SK-N-SH treated with all-trans-retinoic acid at 6 μM for 48 hours (cell line): Measurements from ENCODE around the gene INPP4B.

Experiments used
- ATAC-seq: fragments of 200-7000 bp; cut with Tn5 transposase; 3 replicates; pipeline ENCODE4 v1.9.1; 2020; ENCODE audit warnings: mild to moderate bottlenecking, moderate library complexity
- ARNTL ChIP-seq: fragments of 450-650 bp; formaldehyde crosslinking; IDR thresholded peaks from 2 replicates; pipeline ENCODE4 v1.5.0; 2020; ENCODE audit warnings: low read depth, mild to moderate bottlenecking, moderate library complexity, borderline replicate concordance
- CSDC2 ChIP-seq: fragments of 250-450 bp; sonication (Bioruptor Pico); IDR thresholded peaks from 2 replicates; pipeline ENCODE4 v1.5.0; 2020; ENCODE audit warnings: mild to moderate bottlenecking, moderate library complexity
- ESRRG ChIP-seq: fragments of 250-450 bp; sonication (Bioruptor Pico); IDR thresholded peaks from 2 replicates; pipeline ENCODE4 v1.6.1; 2021; ENCODE audit warnings: mild to moderate bottlenecking
- ISL1 ChIP-seq: fragments of 250-450 bp; sonication (Bioruptor Pico); IDR thresholded peaks from 2 replicates; pipeline ENCODE4 v2.1.2; 2022; ENCODE audit warnings: mild to moderate bottlenecking, moderate library complexity
- OSR1 ChIP-seq: fragments of 250-450 bp; sonication (Bioruptor Pico); IDR thresholded peaks from 2 replicates; pipeline ENCODE4 v1.8.0; 2022; ENCODE audit warnings: moderate library complexity, mild to moderate bottlenecking, inconsistent platforms
- PPARA ChIP-seq: fragments of 250-450 bp; sonication (Bioruptor Pico); IDR thresholded peaks from 2 replicates; pipeline ENCODE4 v1.5.0; 2020; ENCODE audit warnings: mild to moderate bottlenecking, borderline replicate concordance
- RARB ChIP-seq: fragments of 250-450 bp; sonication (Bioruptor Pico); IDR thresholded peaks from 2 replicates; pipeline ENCODE4 v1.8.0; 2021; ENCODE audit warnings: mild to moderate bottlenecking, moderate library complexity
- TCF4 ChIP-seq: fragments of 250-450 bp; sonication (Bioruptor Pico); IDR thresholded peaks from 2 replicates; pipeline ENCODE4 v1.8.0; 2021; ENCODE audit warnings: mild to moderate bottlenecking, moderate library complexity, borderline replicate concordance
- TOX ChIP-seq: fragments of 250-450 bp; sonication (Bioruptor Pico); IDR thresholded peaks from 2 replicates; pipeline ENCODE4 v1.8.0; 2021; ENCODE audit warnings: mild to moderate bottlenecking, moderate library complexity, borderline replicate concordance
- ZC3H10 ChIP-seq: fragments of 250-450 bp; sonication (Bioruptor Pico); IDR thresholded peaks from 2 replicates; pipeline ENCODE4 v1.5.1; 2021; ENCODE audit warnings: mild to moderate bottlenecking, moderate library complexity
- ZFP3 ChIP-seq: fragments of 250-450 bp; sonication (Bioruptor Pico); IDR thresholded peaks from 2 replicates; pipeline ENCODE4 v1.5.0; 2020; ENCODE audit warnings: mild to moderate bottlenecking, moderate library complexity
- ZFP30 ChIP-seq: fragments of 450-650 bp; formaldehyde crosslinking; IDR thresholded peaks from 2 replicates; pipeline ENCODE4 v1.5.0; 2022; ENCODE audit warnings: mild to moderate bottlenecking, moderate library complexity
- ZNF565 ChIP-seq: fragments of 450-650 bp; formaldehyde crosslinking; conservative IDR thresholded peaks from 2 replicates; pipeline ENCODE4 v1.5.0; 2020; ENCODE audit warnings: low read depth, mild to moderate bottlenecking, moderate library complexity
- ZNF70 ChIP-seq: fragments of 450-650 bp; formaldehyde crosslinking; IDR thresholded peaks from 2 replicates; pipeline ENCODE4 v1.5.0; 2020; ENCODE audit warnings: mild to moderate bottlenecking, moderate library complexity
- ZNF8 ChIP-seq: fragments of 450-650 bp; formaldehyde crosslinking; IDR thresholded peaks from 2 replicates; pipeline ENCODE4 v1.5.0; 2020; ENCODE audit warnings: mild to moderate bottlenecking, moderate library complexity
- TF ChIP-seq, protein P1 (sequence below): fragments of 250-450 bp; sonication (Bioruptor Pico); IDR thresholded peaks from 2 replicates; pipeline ENCODE4 v1.5.1; 2021; ENCODE audit warnings: mild to moderate bottlenecking, moderate library complexity
- TF ChIP-seq, protein P2 (sequence below): fragments of 250-450 bp; sonication (Bioruptor Pico); IDR thresholded peaks from 2 replicates; pipeline ENCODE4 v1.5.1; 2020; ENCODE audit warnings: low read depth, mild to moderate bottlenecking, moderate library complexity
- TF ChIP-seq, protein P3 (sequence below): fragments of 250-450 bp; sonication (Bioruptor Pico); IDR thresholded peaks from 2 replicates; pipeline ENCODE4 v1.5.0; 2020; ENCODE audit warnings: mild to moderate bottlenecking, moderate library complexity
- TF ChIP-seq, protein P4 (sequence below): fragments of 250-450 bp; sonication (Bioruptor Pico); IDR thresholded peaks from 2 replicates; pipeline ENCODE4 v1.8.0; 2020; ENCODE audit warnings: mild to moderate bottlenecking, moderate library complexity, borderline replicate concordance

The INPP4B gene

DNA sequence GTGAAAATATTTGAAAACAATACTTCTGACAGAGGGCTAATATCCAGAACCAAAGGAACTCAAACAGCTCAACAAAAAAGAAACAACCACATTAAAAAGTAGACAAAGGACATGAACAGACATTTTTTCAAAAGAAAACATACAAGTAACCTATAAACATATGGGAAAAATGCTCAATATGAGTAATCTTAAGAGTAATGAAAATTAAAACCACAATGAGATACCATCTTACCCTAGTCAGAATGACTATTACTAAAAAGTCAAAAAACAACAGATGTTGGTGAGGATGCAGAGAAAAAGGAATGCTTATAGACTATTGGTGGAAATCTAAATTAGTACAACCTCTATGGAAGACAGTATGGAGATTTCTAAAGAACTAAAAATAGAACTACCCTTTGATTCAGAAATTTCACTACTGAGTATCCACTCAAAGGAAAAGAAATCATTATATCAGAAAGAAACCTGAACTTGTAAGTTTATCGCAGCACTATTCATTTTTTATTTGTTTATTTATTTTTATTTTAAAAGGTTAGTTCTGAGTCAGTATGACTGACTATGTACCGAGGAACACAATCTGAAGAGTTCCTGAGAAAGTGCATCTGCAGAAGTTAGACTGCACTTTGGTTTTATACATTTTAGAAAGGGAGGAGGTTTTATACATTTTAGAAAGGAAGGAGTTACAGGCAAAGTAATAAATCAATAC, 231.3 kb downstream of the INPP4B start:
- TF ChIP-seq ARNTL (CRISPR knock-in tag), result no peak
- TF ChIP-seq ZC3H10, result no peak
- TF ChIP-seq OSR1, result no peak
- TF ChIP-seq, all 23 proteins: peak for 0
- no peak for ATAC-seq

DNA sequence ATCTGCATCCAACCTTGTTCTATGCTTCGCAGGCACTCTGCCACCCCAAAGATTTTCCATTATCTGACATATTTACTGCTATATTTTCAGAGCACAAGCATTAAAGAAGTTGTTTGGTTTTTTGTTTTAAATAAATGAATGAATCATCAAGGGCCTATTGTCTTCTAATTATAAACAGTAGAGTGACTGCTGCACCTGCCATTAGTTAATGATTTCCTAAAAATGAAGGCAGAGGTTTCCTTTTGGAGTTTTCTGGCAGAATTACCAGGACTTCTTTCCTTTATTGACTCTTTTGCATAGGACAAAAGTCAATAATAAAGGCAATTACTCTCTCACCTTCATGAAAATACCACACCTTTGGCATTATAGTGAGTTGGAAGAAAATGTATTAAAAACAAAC, 238.1 kb downstream of the INPP4B start:
- TF ChIP-seq ZFP30 (CRISPR knock-in tag), result no peak
- TF ChIP-seq, protein P1, sequence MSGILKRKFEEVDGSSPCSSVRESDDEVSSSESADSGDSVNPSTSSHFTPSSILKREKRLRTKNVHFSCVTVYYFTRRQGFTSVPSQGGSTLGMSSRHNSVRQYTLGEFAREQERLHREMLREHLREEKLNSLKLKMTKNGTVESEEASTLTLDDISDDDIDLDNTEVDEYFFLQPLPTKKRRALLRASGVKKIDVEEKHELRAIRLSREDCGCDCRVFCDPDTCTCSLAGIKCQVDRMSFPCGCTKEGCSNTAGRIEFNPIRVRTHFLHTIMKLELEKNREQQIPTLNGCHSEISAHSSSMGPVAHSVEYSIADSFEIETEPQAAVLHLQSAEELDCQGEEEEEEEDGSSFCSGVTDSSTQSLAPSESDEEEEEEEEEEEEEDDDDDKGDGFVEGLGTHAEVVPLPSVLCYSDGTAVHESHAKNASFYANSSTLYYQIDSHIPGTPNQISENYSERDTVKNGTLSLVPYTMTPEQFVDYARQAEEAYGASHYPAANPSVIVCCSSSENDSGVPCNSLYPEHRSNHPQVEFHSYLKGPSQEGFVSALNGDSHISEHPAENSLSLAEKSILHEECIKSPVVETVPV (CRISPR knock-in tag), result no peak
- TF ChIP-seq ZFP3 (CRISPR knock-in tag), result no peak
- TF ChIP-seq ZNF565 (CRISPR knock-in tag), result no peak
- TF ChIP-seq, protein P2, sequence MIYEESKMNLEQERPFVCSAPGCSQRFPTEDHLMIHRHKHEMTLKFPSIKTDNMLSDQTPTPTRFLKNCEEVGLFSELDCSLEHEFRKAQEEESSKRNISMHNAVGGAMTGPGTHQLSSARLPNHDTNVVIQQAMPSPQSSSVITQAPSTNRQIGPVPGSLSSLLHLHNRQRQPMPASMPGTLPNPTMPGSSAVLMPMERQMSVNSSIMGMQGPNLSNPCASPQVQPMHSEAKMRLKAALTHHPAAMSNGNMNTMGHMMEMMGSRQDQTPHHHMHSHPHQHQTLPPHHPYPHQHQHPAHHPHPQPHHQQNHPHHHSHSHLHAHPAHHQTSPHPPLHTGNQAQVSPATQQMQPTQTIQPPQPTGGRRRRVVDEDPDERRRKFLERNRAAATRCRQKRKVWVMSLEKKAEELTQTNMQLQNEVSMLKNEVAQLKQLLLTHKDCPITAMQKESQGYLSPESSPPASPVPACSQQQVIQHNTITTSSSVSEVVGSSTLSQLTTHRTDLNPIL (CRISPR knock-in tag), result no peak
- TF ChIP-seq TCF4, result no peak
- no peak for TF ChIP-seq ZC3H10
- no peak for TF ChIP-seq CSDC2 (CRISPR knock-in tag)
- TF ChIP-seq PPARA (CRISPR knock-in tag), result no peak
- TF ChIP-seq ESRRG, result no peak
- TF ChIP-seq TOX, result no peak
- TF ChIP-seq, protein P3, sequence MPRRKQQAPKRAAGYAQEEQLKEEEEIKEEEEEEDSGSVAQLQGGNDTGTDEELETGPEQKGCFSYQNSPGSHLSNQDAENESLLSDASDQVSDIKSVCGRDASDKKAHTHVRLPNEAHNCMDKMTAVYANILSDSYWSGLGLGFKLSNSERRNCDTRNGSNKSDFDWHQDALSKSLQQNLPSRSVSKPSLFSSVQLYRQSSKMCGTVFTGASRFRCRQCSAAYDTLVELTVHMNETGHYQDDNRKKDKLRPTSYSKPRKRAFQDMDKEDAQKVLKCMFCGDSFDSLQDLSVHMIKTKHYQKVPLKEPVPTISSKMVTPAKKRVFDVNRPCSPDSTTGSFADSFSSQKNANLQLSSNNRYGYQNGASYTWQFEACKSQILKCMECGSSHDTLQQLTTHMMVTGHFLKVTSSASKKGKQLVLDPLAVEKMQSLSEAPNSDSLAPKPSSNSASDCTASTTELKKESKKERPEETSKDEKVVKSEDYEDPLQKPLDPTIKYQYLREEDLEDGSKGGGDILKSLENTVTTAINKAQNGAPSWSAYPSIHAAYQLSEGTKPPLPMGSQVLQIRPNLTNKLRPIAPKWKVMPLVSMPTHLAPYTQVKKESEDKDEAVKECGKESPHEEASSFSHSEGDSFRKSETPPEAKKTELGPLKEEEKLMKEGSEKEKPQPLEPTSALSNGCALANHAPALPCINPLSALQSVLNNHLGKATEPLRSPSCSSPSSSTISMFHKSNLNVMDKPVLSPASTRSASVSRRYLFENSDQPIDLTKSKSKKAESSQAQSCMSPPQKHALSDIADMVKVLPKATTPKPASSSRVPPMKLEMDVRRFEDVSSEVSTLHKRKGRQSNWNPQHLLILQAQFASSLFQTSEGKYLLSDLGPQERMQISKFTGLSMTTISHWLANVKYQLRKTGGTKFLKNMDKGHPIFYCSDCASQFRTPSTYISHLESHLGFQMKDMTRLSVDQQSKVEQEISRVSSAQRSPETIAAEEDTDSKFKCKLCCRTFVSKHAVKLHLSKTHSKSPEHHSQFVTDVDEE (CRISPR knock-in tag), result no peak
- TF ChIP-seq ZNF70 (CRISPR knock-in tag), result no peak
- TF ChIP-seq RARB (CRISPR knock-in tag), result no peak
- TF ChIP-seq, all 23 proteins: peak for 0
- no peak for ATAC-seq

DNA sequence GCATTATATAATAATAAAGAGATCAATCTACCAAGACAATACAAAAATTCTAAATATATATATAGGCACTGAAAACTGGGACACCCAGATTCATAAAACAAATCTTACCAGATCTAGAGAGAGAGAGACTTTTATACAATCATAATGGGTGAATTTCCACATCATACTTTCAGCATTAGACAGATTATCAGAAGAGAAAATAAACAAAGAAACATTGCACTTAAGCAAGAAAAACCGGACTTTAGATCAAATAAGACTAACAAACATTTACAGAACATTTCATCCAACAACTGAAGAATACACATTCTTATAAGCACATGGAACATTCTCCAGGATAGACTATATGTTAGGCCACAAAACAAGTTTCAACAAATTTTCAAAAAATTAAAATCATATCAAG, 245.1 kb downstream of the INPP4B start:
- ATAC-seq, result no peak
- no peak for TF ChIP-seq ISL1 (CRISPR knock-in tag)

DNA sequence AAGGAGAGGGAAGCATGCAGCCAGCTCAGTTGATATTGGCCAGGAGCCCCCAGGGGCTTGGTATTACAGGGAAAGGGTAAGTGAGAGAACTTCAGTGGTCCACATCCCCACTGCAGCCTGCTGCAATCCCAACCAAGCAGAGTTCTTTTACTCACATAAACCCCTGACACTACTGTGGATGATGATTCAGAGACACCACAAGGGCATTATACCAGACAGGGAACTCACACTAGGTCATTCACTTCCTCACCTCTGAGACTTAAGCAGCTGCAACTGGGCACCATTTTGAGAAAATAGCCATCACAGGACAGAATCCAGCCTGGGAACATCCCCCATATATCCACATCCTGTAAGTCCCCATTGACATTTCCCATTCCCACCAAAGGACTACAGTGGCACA, 248.0 kb downstream of the INPP4B start:
- ATAC-seq, result no peak
- TF ChIP-seq ARNTL (CRISPR knock-in tag), result no peak

DNA sequence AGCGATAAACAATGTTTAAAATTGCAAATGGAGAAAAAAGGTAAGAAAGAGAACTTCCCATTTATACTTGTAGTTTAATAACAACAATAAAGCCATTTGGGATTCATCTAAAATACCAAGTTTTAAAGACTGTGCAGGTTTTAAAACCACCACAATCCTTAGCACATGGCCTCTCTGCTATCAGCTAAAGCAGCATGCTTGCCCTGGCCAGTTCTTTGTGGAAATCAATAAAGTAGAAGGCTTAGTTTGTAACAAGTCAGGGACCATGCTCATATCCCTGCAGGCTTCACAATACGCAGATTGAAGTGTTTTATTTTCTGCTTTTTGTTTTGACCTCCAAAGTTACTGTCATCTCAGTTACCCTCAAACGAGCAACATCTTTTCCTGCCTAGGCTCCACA, 249.5 kb downstream of the INPP4B start:
- TF ChIP-seq ISL1 (CRISPR knock-in tag) (no peak), TOX (no peak), PPARA (CRISPR knock-in tag) (no peak), ZFP3 (CRISPR knock-in tag) (no peak)
- TF ChIP-seq, protein P4, sequence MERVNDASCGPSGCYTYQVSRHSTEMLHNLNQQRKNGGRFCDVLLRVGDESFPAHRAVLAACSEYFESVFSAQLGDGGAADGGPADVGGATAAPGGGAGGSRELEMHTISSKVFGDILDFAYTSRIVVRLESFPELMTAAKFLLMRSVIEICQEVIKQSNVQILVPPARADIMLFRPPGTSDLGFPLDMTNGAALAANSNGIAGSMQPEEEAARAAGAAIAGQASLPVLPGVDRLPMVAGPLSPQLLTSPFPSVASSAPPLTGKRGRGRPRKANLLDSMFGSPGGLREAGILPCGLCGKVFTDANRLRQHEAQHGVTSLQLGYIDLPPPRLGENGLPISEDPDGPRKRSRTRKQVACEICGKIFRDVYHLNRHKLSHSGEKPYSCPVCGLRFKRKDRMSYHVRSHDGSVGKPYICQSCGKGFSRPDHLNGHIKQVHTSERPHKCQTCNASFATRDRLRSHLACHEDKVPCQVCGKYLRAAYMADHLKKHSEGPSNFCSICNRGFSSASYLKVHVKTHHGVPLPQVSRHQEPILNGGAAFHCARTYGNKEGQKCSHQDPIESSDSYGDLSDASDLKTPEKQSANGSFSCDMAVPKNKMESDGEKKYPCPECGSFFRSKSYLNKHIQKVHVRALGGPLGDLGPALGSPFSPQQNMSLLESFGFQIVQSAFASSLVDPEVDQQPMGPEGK, result no peak
- no peak for ATAC-seq

DNA sequence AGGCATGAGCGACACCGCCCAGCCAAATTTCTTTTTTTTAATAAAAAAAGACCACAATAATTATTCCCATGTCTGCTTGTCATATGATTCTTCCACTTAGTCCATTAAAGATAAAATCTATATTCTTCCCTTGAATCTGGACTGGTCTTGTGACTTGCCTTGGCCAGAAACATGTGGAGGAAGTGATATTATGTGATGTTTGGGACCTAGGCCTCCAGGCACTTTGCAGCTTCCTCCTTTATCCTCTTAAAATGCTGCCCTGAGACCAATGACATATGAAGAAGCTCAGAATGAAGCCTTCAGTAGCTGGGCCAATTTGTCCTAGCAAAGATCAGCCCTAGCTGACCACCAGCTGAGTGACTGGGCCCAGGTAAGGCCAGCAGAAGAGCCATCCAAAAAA, 250.0 kb downstream of the INPP4B start:
- ATAC-seq, result no peak
- TF ChIP-seq RARB (CRISPR knock-in tag) (no peak), ZNF70 (CRISPR knock-in tag) (no peak), PPARA (CRISPR knock-in tag) (no peak), ISL1 (CRISPR knock-in tag) (no peak), ZFP30 (CRISPR knock-in tag) (no peak), ZNF8 (CRISPR knock-in tag) (no peak), OSR1 (no peak)
